Measurements from ENCODE around the gene PGF. TPM values are rescaled to one million over a fixed set of nuclear protein-coding genes. Genes with fewer than 3 reads are reported as not detected.

The PGF gene
- total and polyA plus RNA-seq, 4 donors = 3.0 to 10.0 (median 6.8) TPM

DNA sequence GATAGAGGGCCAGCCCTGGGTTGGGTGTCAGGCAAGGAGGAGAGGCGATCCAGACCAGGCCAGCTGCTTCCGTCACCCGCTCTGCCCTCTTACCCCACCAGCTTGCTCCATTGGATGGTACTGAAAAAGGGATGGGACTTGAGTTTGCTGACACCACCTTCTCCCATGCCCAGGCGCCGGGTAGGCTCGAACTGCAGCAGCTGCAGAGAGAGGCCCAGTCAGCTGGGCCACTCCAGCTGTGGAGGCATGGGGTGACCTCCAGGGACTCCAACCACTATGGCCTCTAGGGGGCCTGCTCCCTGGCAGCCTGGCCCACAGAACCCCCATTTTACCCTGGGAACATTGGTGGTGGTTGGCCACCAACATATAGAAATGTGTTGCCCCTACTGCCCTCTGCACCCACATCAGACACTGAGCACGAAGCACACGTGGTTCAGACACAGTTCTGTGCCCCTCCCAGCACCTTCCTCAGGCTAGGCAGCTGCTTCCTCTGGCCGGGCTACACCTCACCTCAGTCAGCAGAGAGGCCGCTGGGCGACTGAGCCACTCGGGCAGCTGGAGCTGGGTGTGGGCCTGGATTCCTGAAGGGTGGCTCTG is 48.4 kb downstream of the PGF start:
- 68 to 78% methylated on average over 12 of the region's 12 CpGs for WGBS, 2 donors
- Histone ChIP-seq H3K4me1 (ENCODE audit: control insufficient read depth in 5 of 5, insufficient read depth in 5 of 5, low read length in 5 of 5) (peaks cover 0 to 14% (median 4%) of the 10 kb centered on the region in 5 donors), H3K9ac (ENCODE audit: insufficient read depth in 1 of 2, low read length in 2 of 2) (no peak overlapping the region), H3K27ac (ENCODE audit: low read depth in 1 of 2, low read length in 1 of 2) (no peak overlapping the region), H3K4me3 (no peak overlapping the region), H3K36me3 (ENCODE audit: control insufficient read depth in 4 of 4, insufficient read depth in 4 of 4, low read length in 4 of 4) (peaks cover 7 to 23% (median 11%) of the 10 kb centered on the region in 4 donors), H3K27me3 (ENCODE audit: control insufficient read depth in 3 of 3, insufficient read depth in 3 of 3, low read length in 2 of 3) (no peaks in the 10 kb centered on the region), H3K9me3 (ENCODE audit: control insufficient read depth in 4 of 4, insufficient read depth in 3 of 4, low read length in 3 of 4) (peaks cover 0 to 1% (median 0%) of the 10 kb centered on the region in 4 donors)
- no peak for TF ChIP-seq CTCF (IDR thresholded peaks at IDR 0.05; ENCODE audit: control extremely low read depth, extremely low read depth)
- DNase-seq (no peak), ATAC-seq (ENCODE audit: insufficient read depth, low FRiP score) (no peak)

- Histone ChIP-seq H3K4me3 (no peak overlapping the region), H3K36me3 (ENCODE audit: control insufficient read depth in 4 of 4, insufficient read depth in 4 of 4, low read length in 4 of 4) (peaks cover 21 to 36% (median 21%) of the 10 kb centered on the region in 4 donors), H3K27me3 (ENCODE audit: control insufficient read depth in 3 of 3, insufficient read depth in 3 of 3, low read length in 2 of 3) (no peaks in the 10 kb centered on the region), H3K4me1 (ENCODE audit: control insufficient read depth in 5 of 5, insufficient read depth in 5 of 5, low read length in 5 of 5) (peaks cover 0 to 14% (median 4%) of the 10 kb centered on the region in 5 donors), H3K9me3 (ENCODE audit: control insufficient read depth in 4 of 4, insufficient read depth in 3 of 4, low read length in 3 of 4) (peaks cover 0 to 1% (median 0%) of the 10 kb centered on the region in 4 donors), H3K9ac (ENCODE audit: insufficient read depth in 1 of 2, low read length in 2 of 2) (no peak overlapping the region), H3K27ac (ENCODE audit: low read depth in 1 of 2, low read length in 1 of 2) (no peak overlapping the region)
- ATAC-seq (ENCODE audit: insufficient read depth, low FRiP score) = peak; percentile 71
- TF ChIP-seq CTCF (IDR thresholded peaks at IDR 0.05; ENCODE audit: control extremely low read depth, extremely low read depth) = peak; percentile 83
- WGBS, 2 donors = 44 to 48% methylated on average over 14 of the region's 14 CpGs
- DNase-seq = peak; percentile 58 to 71 (median 62)
These were observed 49.7 kb downstream of the PGF start for GRCh38 chr14:74905595-74906142.

GRCh38 chr14:74904635-74905503 is 50.5 kb downstream of the PGF start:
- Histone ChIP-seq H3K27ac (ENCODE audit: low read depth in 1 of 2, low read length in 1 of 2) (no peak overlapping the region), H3K9me3 (ENCODE audit: control insufficient read depth in 4 of 4, insufficient read depth in 3 of 4, low read length in 3 of 4) (peaks cover 0 to 1% (median 0%) of the 10 kb centered on the region in 4 donors), H3K4me1 (ENCODE audit: control insufficient read depth in 5 of 5, insufficient read depth in 5 of 5, low read length in 5 of 5) (peaks cover 0 to 14% (median 4%) of the 10 kb centered on the region in 5 donors), H3K27me3 (ENCODE audit: control insufficient read depth in 3 of 3, insufficient read depth in 3 of 3, low read length in 2 of 3) (no peaks in the 10 kb centered on the region), H3K36me3 (ENCODE audit: control insufficient read depth in 4 of 4, insufficient read depth in 4 of 4, low read length in 4 of 4) (peaks cover 29 to 41% (median 29%) of the 10 kb centered on the region in 4 donors), H3K4me3 (no peak overlapping the region), H3K9ac (ENCODE audit: insufficient read depth in 1 of 2, low read length in 2 of 2) (no peak overlapping the region)
- no peak for ATAC-seq (ENCODE audit: insufficient read depth, low FRiP score)
- DNase-seq = no peak
- TF ChIP-seq CTCF (IDR thresholded peaks at IDR 0.05; ENCODE audit: control extremely low read depth, extremely low read depth) = no peak
- WGBS, 2 donors = 89 to 91% methylated on average over 6 of the region's 6 CpGs
